Activated naive CD8-positive, alpha-beta T cell treated with anti-CD3 and anti-CD28 coated beads for 36 hours (primary cell): ENCODE data around the gene AUTS2. TPM values are rescaled to one million over a fixed set of nuclear protein-coding genes. Genes with fewer than 3 reads are reported as not detected.
"Not testable (repeated sequence)": the region's sequence is repeated elsewhere in the genome, so short reads cannot be mapped to it uniquely, and the experiment has no call there.

ENCODE experiments used
- DNase-seq: peaks from one replicate; pipeline ENCODE4 v3.0.0; 2021
- H3K27ac Mint-ChIP-seq: one replicate; pipeline ENCODE4 v1.8.0; 2022; ENCODE audit warnings: mild to moderate bottlenecking, moderate library complexity, mixed read lengths
- H3K27me3 Mint-ChIP-seq: one replicate; pipeline ENCODE4 v1.8.0; 2022; ENCODE audit warnings: mild to moderate bottlenecking, mixed read lengths
- H3K36me3 Mint-ChIP-seq: one replicate; pipeline ENCODE4 v1.8.0; 2021; ENCODE audit warnings: mild to moderate bottlenecking, mixed read lengths
- H3K4me1 Mint-ChIP-seq: one replicate; pipeline ENCODE4 v1.8.0; 2021; ENCODE audit warnings: mixed read lengths
- H3K4me3 Mint-ChIP-seq: one replicate; pipeline ENCODE4 v1.8.0; 2022; ENCODE audit warnings: mild to moderate bottlenecking, moderate library complexity, mixed read lengths
- H3K9me3 Mint-ChIP-seq: one replicate; pipeline ENCODE4 v1.8.0; 2022; ENCODE audit warnings: mixed read lengths
- total RNA-seq, 2 experiments: library from RNA; stranded (reverse); gene quantifications; one replicate each; pipeline ENCODE4 v1.2.3, GENCODE V29; 2021

Gene AUTS2
- total RNA-seq, 2 experiments from 2014 or later, result 0.58 to 0.78 TPM

DNA sequence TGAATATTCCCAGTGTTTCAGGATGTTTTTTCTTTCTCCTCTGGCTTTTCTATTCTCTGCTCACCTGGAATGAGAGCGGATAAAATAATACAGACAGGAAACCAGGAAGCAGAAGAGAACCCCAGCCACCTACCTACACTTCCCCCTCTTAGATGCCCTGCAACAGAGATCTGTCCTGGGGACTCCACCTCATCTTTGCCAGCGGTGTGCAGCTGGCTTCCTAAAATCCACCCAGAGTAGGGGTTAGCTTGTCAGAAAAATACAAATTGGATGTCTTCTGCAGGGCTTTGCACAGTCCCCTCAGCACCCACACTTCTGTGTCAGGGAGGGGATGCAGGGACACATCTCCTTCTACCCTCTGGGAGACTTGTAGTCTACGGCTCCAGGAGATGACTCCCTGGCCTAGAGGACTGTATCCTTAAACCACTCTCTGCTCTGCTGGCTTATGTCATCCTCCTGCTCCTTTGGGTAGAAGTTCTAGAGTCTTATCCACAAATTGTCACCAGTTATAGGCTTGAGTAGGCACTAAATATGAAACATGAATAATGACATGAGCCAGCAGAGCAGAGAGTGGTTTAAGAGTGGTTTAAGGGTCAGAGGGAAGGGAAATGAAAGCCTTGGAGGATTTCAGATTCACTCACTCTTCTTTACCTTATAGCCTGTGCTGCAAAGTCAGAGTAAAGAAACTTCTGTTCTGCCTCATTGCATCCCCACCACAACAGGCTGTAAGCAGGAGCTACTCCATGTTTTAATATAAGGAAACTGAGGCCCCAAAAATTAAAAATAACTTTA lies 749.4 kb downstream of the AUTS2 start:
- H3K36me3 Mint-ChIP-seq, result no peaks in the 10 kb centered on the region
- DNase-seq, result no peak
- no peak overlapping the region for H3K27ac Mint-ChIP-seq
- no peaks in the 10 kb centered on the region for H3K9me3 Mint-ChIP-seq
- H3K4me3 Mint-ChIP-seq, result no peak overlapping the region
- no peaks in the 10 kb centered on the region for H3K27me3 Mint-ChIP-seq
- no peaks in the 10 kb centered on the region for H3K4me1 Mint-ChIP-seq

DNA sequence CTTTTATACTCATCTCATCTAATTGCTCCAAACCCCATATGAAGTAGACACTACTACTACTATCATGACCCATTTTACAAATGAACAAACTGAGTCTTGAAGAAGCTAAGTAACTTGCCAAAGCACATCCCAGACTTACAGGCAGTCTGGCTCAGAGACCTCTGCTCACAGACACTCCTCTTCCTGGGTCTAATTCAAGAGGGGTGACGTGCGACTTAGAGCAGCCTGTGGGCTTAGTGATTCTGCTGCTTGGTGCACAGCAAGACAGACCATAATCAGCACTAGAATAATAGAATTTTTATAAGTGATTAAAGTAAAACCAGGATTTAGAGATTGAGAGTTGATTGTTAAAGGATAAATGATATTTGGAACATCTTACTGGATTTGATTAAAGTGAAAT lies 750.8 kb downstream of the AUTS2 start:
- Mint-ChIP-seq H3K4me3 (no peak overlapping the region), H3K4me1 (no peaks in the 10 kb centered on the region), H3K36me3 (no peaks in the 10 kb centered on the region), H3K27me3 (no peaks in the 10 kb centered on the region), H3K9me3 (no peaks in the 10 kb centered on the region), H3K27ac (no peak overlapping the region)
- no peak for DNase-seq

DNA sequence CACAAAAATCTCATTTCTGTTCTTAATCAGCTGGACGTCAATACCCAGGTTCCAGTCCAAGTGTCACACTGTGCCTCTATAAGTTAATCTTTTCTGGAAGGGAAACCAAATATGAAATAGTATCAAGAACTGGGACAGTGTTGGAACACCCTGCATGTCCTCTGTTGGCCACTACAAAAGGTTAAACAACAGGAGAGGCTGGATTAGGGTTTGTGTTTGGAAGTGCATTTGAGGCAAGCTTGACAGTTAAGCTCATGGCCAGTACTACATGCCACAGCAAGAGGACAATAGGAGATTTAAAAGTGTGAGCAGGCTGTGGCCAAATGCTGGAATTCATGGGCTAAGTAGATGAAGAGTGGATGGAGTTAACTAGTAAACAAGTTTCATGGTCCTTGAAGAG lies 751.5 kb downstream of the AUTS2 start:
- no peak for DNase-seq
- Mint-ChIP-seq H3K36me3 (no peaks in the 10 kb centered on the region), H3K4me3 (no peak overlapping the region), H3K27ac (no peak overlapping the region), H3K4me1 (peaks cover 1% of the 10 kb centered on the region), H3K9me3 (no peaks in the 10 kb centered on the region), H3K27me3 (no peaks in the 10 kb centered on the region)

DNA sequence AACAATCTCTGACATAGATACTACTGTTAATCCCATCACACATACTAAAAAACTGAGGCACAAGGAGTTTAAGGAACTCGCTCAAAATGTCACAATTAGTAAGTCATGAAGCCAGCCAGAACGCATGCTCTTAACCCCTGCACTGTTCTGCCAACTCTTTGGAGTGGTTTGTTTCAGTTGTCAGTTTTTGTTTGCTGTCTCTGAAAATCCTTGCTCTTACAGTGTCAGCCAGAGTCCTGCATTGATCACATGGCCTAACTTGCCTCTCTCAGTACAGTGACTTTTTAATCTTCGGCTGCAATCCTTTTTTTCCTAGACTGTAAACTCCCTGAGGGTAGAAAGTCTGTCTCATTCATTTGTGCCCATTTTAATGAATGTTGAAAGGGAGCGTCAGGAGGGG lies 753.8 kb downstream of the AUTS2 start:
- no peaks in the 10 kb centered on the region for H3K36me3 Mint-ChIP-seq
- peaks cover 5% of the 10 kb centered on the region for H3K4me1 Mint-ChIP-seq
- H3K27ac Mint-ChIP-seq, result no peak overlapping the region
- no peaks in the 10 kb centered on the region for H3K9me3 Mint-ChIP-seq
- no peak for DNase-seq
- no peak overlapping the region for H3K4me3 Mint-ChIP-seq
- H3K27me3 Mint-ChIP-seq, result no peaks in the 10 kb centered on the region

DNA sequence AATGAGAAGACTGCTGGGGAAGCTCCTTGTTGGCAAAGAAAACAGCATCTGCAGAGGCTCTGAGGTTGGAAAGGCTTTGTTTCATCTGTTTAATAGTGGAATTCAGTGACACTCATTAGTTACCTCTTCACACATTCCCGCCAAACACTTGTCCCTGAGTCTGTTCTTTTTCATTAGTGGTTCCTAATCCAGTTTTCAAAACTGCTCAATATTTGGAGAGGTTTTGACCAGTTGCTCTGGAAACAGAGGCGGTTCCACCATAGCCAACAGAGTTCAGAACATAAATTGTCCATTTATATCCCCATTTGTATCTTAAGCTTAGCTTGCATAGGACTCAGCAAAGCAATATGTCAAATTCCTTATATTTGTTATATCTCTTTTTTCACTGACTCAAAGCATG lies 754.6 kb downstream of the AUTS2 start:
- Mint-ChIP-seq H3K27me3 (no peaks in the 10 kb centered on the region), H3K4me1 (peaks cover 5% of the 10 kb centered on the region), H3K36me3 (no peaks in the 10 kb centered on the region), H3K4me3 (no peak overlapping the region), H3K27ac (no peak overlapping the region), H3K9me3 (no peaks in the 10 kb centered on the region)
- no peak for DNase-seq

DNA sequence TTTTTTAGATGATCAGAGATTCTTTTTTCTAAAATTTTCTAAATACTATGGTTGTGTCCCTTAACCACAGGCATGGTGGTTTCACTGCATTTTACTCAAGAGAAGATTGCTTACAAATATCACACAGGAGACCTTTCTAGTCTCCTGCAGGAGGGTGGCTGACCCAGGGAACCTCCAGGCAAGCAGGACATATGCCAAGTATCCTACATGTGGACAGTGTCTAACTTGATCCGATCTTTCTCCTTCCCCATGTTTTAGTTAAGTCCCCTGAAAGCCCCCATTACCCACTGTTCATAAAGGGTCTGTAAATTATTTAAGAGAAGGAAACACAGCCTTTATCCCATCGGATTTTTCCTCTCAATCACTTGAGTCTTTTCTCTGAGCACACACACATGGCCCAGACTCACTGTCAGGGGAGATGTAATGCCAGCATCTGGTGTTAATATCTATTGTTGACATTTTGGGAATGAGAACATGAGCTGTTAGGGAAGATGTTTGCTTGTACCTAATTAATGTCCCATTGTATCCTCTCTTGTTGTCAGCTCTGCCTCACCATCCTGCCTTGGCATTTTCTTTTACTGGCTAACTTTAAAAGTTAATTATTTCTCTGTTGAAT lies 755.2 kb downstream of the AUTS2 start:
- Mint-ChIP-seq H3K4me3 (no peak overlapping the region), H3K36me3 (no peaks in the 10 kb centered on the region), H3K9me3 (no peaks in the 10 kb centered on the region), H3K4me1 (peaks cover 5% of the 10 kb centered on the region), H3K27ac (no peak overlapping the region), H3K27me3 (peaks cover 4% of the 10 kb centered on the region)
- no peak for DNase-seq

DNA sequence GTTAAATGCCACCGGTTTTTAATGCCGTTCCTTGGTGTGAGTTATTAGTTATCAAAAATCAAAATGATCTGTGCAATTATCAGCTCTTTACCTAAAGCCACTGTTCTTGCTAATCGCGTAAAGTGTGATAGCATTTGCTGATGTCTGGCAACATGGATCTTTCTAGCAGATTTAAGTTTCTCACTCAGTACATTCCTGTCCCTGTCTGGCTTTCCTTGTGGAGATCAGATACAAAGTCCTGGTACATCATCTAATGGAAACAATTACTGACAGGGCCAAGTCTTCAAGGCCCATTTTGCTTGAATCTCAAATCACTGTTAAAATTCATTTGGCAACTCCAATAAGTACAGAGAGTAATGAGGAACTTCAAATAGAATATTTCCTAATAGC lies 755.7 kb downstream of the AUTS2 start:
- no peak overlapping the region for H3K27ac Mint-ChIP-seq
- H3K36me3 Mint-ChIP-seq, result no peaks in the 10 kb centered on the region
- H3K27me3 Mint-ChIP-seq, result peaks cover 5% of the 10 kb centered on the region
- peaks cover 5% of the 10 kb centered on the region for H3K4me1 Mint-ChIP-seq
- no peaks in the 10 kb centered on the region for H3K9me3 Mint-ChIP-seq
- no peak for DNase-seq
- no peak overlapping the region for H3K4me3 Mint-ChIP-seq

DNA sequence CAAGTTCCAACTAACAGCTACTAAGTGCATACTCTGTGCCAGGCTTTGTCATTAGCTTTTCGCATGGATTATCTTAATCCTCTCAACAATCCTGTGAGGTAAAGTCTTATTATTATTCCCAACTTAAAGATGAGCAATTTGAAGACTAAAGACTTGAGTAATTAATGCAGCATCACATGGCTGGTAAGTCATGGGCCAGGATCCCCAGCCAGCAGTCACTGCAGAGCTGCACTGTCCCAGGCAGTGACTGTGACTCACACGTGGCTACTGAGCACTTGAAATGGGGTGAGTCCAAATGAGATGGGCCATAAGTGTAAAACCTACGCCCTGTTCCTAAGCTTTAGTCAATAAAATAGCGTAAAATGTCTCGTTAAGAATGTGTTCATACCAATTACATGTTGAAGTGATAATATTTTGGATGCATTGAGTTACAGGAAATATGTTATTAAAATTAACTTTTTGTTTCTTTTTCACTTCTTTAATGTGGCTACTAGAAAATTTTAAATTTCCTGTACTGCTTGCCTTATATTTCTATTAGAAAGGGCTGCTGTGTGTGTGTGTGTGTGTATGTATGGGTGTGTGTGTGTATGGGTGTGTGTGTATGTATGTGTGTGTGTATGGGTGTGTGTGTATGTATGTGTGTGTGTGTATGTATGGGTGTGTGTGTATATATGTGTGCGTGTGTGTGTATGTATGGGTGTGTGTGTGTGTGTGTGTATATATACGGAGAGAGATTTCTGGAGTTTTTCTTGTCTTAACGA lies 756.3 kb downstream of the AUTS2 start:
- H3K4me3 Mint-ChIP-seq, result no peak overlapping the region
- peaks cover 5% of the 10 kb centered on the region for H3K27me3 Mint-ChIP-seq
- H3K36me3 Mint-ChIP-seq, result no peaks in the 10 kb centered on the region
- peaks cover 5% of the 10 kb centered on the region for H3K4me1 Mint-ChIP-seq
- H3K27ac Mint-ChIP-seq, result no peak overlapping the region
- DNase-seq, result no peak
- H3K9me3 Mint-ChIP-seq, result no peaks in the 10 kb centered on the region

DNA sequence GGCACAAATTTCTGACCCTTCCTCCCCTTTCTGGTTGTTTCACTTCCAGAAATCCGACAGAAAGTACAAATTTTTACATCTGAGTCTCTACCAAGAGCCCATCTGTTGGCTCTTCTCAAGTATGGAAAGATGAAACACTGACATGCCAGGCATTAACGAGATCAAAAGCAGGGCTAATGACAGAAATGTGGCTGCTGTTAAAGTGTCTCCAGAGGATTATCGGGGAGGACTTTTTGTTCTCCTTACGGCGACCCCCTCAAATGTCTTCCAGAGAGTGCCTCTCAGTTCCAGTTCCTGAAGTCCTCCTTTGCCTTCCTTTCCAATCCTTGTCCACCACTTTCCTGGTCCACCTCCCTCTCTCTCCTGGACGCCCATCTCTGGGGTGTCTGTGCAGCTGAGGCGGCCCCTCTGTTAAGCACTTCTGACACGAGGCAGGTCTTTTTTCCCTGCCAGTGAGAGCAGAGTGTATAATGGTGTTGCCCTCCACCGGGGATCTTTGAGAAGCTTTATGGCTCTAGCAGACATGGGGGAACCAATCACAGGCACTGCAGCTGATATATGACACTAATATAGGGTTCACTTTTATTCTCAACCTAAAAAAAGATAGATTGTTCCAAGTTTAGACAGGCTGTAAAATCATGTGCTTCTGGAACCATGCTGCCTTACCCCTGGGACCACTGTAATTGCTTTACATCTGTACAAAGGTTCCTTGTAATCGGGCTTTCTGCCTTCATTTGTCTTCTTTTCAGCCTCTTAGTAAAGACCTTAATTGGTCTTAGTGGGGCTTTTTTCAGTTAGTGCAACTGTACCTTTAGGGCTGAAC lies 757.1 kb downstream of the AUTS2 start:
- H3K36me3 Mint-ChIP-seq, result no peaks in the 10 kb centered on the region
- no peak for DNase-seq
- H3K9me3 Mint-ChIP-seq, result no peaks in the 10 kb centered on the region
- no peak overlapping the region for H3K4me3 Mint-ChIP-seq
- peaks cover 5% of the 10 kb centered on the region for H3K27me3 Mint-ChIP-seq
- no peak overlapping the region for H3K27ac Mint-ChIP-seq
- H3K4me1 Mint-ChIP-seq, result peaks cover 5% of the 10 kb centered on the region

DNA sequence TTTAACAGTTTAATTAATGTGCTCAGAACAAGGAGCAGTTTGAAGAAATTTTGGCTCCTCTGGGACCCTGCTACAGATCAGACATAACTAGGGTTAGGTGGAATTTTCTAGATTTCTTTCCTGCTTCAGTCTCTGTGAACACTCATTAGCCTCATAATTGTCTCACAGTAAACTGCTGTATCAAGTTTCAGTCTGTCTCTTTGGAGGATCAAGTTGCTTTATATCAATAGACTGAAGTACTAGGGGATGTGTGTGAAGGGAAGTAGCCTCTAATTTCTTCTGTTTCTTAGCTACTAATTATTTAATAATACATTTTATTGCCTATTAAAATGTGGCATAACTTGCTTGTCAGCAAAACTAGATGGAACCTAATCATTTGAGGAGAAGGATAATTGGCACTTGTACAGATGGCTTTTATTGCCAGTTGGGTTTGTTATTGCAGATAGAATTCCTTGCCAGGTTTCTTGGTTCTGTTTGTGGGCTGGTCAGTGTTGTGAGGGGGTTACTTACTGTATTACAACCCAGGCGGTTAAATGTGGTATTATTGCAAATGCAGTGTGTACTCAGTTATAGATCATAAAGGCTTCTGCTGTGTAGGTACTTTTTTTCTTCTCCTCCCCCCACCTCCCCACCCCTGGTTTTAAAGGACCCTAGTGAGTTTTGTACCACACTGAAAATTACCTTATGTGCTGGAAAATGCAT lies 758.0 kb downstream of the AUTS2 start:
- DNase-seq, result no peak
- peaks cover 5% of the 10 kb centered on the region for H3K27me3 Mint-ChIP-seq
- peaks cover 5% of the 10 kb centered on the region for H3K4me1 Mint-ChIP-seq
- H3K9me3 Mint-ChIP-seq, result no peaks in the 10 kb centered on the region
- no peak overlapping the region for H3K4me3 Mint-ChIP-seq
- no peak overlapping the region for H3K27ac Mint-ChIP-seq
- no peaks in the 10 kb centered on the region for H3K36me3 Mint-ChIP-seq

DNA sequence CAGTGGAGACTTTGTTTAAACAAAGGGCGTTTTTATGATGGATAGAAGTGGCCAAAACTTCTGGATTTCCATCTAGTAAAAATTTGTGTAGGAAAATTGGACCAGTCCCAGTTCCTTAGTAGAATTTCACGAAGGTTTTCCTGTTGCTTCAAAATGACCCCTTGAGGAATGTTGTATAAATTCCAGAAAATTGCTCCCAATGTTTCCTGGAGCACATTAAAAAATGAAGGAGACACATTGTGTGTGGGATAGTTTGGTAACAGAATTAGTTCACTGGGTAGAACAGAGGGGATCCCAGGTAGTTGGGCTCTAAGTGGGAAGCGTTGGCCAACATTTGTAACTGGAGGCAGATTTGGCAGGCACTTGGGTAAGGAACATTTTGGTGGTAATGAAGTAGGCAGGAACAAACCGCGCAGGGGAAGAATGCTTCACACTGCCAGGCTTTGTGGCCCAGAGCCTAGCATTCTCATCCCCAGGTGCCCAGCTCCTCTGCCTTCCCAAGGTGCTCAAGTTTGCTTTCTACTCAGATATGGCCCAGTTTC lies 758.6 kb downstream of the AUTS2 start:
- peaks cover 5% of the 10 kb centered on the region for H3K27me3 Mint-ChIP-seq
- no peaks in the 10 kb centered on the region for H3K36me3 Mint-ChIP-seq
- peaks cover 8% of the 10 kb centered on the region for H3K4me1 Mint-ChIP-seq
- no peak overlapping the region for H3K27ac Mint-ChIP-seq
- no peak overlapping the region for H3K4me3 Mint-ChIP-seq
- DNase-seq, result no peak
- H3K9me3 Mint-ChIP-seq, result no peaks in the 10 kb centered on the region

DNA sequence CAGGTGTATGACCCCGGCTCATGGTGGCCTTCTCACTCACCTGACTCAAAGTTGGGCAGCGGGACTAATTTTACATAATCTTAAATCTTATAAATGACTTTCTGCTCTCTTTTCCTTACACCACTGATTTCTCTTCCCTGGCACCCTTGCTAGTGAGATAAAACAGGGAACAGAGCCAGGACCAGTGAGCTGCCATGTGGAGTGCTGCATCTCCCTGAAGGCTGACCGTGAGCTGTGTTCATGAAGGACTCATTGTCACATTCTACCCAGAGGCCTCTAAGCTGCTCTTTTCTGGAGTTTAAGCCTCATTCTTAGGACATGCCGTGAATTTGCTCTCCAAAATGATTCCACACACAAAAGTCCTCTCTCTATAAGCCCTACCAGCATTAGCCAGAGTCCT lies 762.3 kb downstream of the AUTS2 start:
- Mint-ChIP-seq H3K4me1 (peaks cover 10% of the 10 kb centered on the region), H3K36me3 (no peaks in the 10 kb centered on the region), H3K27me3 (peaks cover 8% of the 10 kb centered on the region), H3K4me3 (no peak overlapping the region), H3K9me3 (no peaks in the 10 kb centered on the region), H3K27ac (no peak overlapping the region)
- no peak for DNase-seq

DNA sequence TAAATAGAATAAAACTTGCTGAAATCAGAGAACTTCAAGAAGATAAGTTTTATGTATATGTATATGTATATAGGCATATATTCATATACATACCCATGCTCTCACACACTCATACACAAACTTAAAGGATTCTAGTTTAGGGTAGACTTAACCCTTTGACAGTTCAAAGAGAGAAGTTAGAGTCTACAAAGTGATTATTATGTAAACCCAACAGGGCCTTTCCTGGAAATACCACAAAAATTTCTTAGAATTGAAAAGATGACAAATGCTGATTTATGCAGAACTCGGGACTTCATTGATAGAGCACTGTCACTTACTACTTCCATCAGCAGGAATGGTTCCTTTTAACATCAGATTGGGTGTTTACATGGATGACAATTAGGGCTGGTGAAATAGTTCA lies 763.5 kb downstream of the AUTS2 start:
- Mint-ChIP-seq H3K9me3 (no peaks in the 10 kb centered on the region), H3K27ac (no peak overlapping the region), H3K36me3 (no peaks in the 10 kb centered on the region), H3K4me1 (peaks cover 10% of the 10 kb centered on the region), H3K4me3 (no peak overlapping the region), H3K27me3 (peaks cover 8% of the 10 kb centered on the region)
- DNase-seq, result no peak

DNA sequence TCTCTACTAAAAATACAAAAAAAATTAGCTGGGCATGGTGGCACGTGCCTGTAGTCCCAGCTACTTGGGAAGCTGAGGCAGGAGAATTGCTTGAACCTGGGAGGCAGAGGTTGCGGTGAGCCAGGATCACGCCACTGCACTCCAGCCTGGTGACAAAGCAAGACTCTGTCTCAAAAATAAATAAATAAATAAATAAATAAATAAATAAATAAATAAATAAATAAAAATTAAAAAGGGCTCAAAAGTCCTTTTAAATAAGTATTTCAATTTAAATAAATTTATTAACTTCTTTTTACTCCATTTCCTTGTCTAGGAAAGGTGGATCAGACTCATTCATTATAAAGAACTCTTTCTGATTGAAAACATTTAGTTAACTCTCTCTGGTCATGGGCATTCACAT lies 766.1 kb downstream of the AUTS2 start:
- not testable (repeated sequence) for H3K36me3 Mint-ChIP-seq, H3K4me1 Mint-ChIP-seq, DNase-seq

More for the DNA sequence above, 766.1 kb downstream of the AUTS2 start:
- not testable (repeated sequence) for H3K27me3 Mint-ChIP-seq, H3K4me3 Mint-ChIP-seq, H3K27ac Mint-ChIP-seq, H3K9me3 Mint-ChIP-seq
